Measurements from ENCODE around the gene SATB2. TPM values are rescaled to one million over a fixed set of nuclear protein-coding genes. Genes with fewer than 3 reads are reported as not detected.

SATB2 gene
- total RNA-seq, 1 experiment from 2014 or later, result 13.8 TPM

GRCh38 chr2:199228887-199229819 is 228.6 kb downstream of the SATB2 start:
- no peaks in the 10 kb centered on the region for H3K36me3 ChIP-seq (ENCODE audit: control insufficient read depth in 1 of 2, insufficient read depth in 2 of 2, low read length in 2 of 2)
- H3K27me3 ChIP-seq (ENCODE audit: insufficient read depth, low read length), result no peaks in the 10 kb centered on the region
- H3K4me3 ChIP-seq (replicated peaks in 1 of 2; ENCODE audit: low read depth in 1 of 2, low read length in 2 of 2), result no peak overlapping the region
- TF ChIP-seq ELF1 (IDR thresholded peaks at IDR 0.05; ENCODE audit: borderline replicate concordance, low read depth) (no peak), JUND (IDR thresholded peaks at IDR 0.05) (no peak), YY1 (IDR thresholded peaks at IDR 0.05; ENCODE audit: extremely low read depth, insufficient replicate concordance, low read depth, low read length) (no peak), ATF3 (IDR thresholded peaks at IDR 0.05) (no peak), SRF (IDR thresholded peaks at IDR 0.05; ENCODE audit: low read depth) (no peak), TCF7L2 (IDR thresholded peaks at IDR 0.05; ENCODE audit: borderline replicate concordance, extremely low read depth, insufficient read depth, insufficient read length) (no peak), RAD21 (IDR thresholded peaks at IDR 0.05; ENCODE audit: low read depth) (no peak), CTCF (IDR thresholded peaks at IDR 0.05 in 2 of 3, conservative IDR thresholded peaks at IDR 0.05 in 1 of 3; ENCODE audit: borderline replicate concordance in 1 of 3, insufficient read depth in 1 of 3, low read depth in 2 of 3, low read length in 2 of 3) (no peak), ZBTB33 (IDR thresholded peaks at IDR 0.05; ENCODE audit: extremely low read depth, insufficient replicate concordance, low read length) (no peak), ZNF274 (IDR thresholded peaks at IDR 0.05; ENCODE audit: low read depth, low read length) (no peak), CBX3 (IDR thresholded peaks at IDR 0.05; ENCODE audit: low read depth) (no peak), MAX (IDR thresholded peaks at IDR 0.05) (no peak), EGR1 (IDR thresholded peaks at IDR 0.05; ENCODE audit: low read depth) (no peak), SP1 (IDR thresholded peaks at IDR 0.05; ENCODE audit: low read depth) (no peak), FOSL1 (IDR thresholded peaks at IDR 0.05; ENCODE audit: low read depth) (no peak)
- H3K27ac ChIP-seq (ENCODE audit: low read depth, low read length), result no peak overlapping the region
- ChIA-PET CTCF (no interaction called here), RAD21 (ENCODE audit: low non-redundant PET in 1 of 2, low total read pairs in 2 of 2, uncharacterized antibody in 2 of 2, unreplicated experiment in 2 of 2) (no interaction called here), POLR2A (no interaction called here)
- H3K79me2 ChIP-seq (ENCODE audit: insufficient read depth, low read length), result no peaks in the 10 kb centered on the region
- ATAC-seq (no peak), DNase-seq (ENCODE audit: low read depth, low spot score) (no peak)
- H4K20me1 ChIP-seq (ENCODE audit: insufficient read depth), result no peaks in the 10 kb centered on the region
- intact Hi-C loops (cut with micrococcal nuclease), result no loop called here
- no peaks in the 10 kb centered on the region for H3K9me2 ChIP-seq (ENCODE audit: insufficient read depth)
- no peaks in the 10 kb centered on the region for H3K9me3 ChIP-seq (ENCODE audit: control insufficient read depth in 1 of 2, insufficient read depth in 1 of 2, low read depth in 1 of 2, low read length in 2 of 2)
- no peaks in the 10 kb centered on the region for H3K4me1 ChIP-seq (ENCODE audit: control insufficient read depth in 1 of 2, insufficient read depth in 2 of 2, low read length in 2 of 2)
- H2AFZ ChIP-seq (ENCODE audit: low read depth, low read length, poor library complexity, severe bottlenecking), result no peak overlapping the region
- no TSS peak for BruUV-seq (replicated peaks)
- H3K9ac ChIP-seq (ENCODE audit: low read length), result no peak overlapping the region
- H3K4me2 ChIP-seq (ENCODE audit: low read length), result no peak overlapping the region

Measured in HCT116 (cell line).